Measurements from ENCODE around the gene FBH1.
A peak's percentile ranks its signal among the peaks of the same experiment; 100 is the strongest.
"Not testable (repeated sequence)": the region's sequence is repeated elsewhere in the genome, so short reads cannot be mapped to it uniquely, and the experiment has no call there.

The FBH1 gene

DNA sequence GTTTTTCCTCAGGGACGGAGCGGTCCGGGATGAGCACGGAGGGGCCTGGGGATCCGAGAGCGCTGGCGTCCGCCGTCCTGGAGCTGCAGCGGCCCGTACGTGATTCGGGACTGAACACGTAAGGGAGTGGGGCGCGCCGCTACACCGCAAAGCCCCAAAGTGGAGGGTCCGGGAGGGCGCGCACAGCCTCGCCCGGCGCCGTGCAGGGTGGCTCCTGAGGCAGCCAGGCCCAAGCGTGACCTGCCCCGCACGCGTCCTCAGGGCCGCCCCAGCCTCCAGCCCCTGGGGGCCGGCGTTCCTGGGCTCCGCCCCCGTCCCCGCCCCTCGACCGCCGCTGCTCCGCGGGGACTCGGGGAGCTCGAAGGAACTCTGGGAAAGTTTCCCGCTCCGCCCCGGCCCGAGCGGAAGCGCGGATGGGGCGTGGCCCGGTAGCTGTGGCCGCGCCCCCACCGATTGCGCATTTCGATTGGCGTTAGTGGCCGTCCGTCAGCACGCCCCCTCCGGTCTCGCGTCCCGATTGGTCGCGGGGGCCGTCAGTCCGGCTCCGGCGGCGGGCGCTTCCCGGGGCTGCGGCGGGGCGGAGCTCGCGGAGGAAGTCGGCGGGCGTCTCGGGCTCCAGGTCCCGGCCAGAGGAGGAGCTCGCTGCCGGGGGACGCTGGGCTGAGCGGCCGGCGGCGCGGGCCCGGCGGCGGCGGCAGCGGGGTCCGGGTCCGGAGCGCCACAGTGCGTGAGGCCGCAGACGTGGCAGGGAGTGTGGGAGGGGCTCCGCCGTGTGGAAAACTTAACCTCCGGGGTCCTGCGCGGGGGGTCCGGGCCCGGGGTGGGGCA, at the start of gene FBH1, which contains the start of gene ANKRD16:
Gene FBH1 (plus strand): TSS at position 620 of the 828 bp plus-strand sequence. CDS start 103 bp downstream, at position 723.
Gene ANKRD16 (minus strand): TSS at position 270 of the 828 bp plus-strand sequence. CDS start 539 bp downstream, outside the sequence.
- DNase-seq (ENCODE audit: low read depth in 2 of 2) = peak; percentile 91 to 97

DNA sequence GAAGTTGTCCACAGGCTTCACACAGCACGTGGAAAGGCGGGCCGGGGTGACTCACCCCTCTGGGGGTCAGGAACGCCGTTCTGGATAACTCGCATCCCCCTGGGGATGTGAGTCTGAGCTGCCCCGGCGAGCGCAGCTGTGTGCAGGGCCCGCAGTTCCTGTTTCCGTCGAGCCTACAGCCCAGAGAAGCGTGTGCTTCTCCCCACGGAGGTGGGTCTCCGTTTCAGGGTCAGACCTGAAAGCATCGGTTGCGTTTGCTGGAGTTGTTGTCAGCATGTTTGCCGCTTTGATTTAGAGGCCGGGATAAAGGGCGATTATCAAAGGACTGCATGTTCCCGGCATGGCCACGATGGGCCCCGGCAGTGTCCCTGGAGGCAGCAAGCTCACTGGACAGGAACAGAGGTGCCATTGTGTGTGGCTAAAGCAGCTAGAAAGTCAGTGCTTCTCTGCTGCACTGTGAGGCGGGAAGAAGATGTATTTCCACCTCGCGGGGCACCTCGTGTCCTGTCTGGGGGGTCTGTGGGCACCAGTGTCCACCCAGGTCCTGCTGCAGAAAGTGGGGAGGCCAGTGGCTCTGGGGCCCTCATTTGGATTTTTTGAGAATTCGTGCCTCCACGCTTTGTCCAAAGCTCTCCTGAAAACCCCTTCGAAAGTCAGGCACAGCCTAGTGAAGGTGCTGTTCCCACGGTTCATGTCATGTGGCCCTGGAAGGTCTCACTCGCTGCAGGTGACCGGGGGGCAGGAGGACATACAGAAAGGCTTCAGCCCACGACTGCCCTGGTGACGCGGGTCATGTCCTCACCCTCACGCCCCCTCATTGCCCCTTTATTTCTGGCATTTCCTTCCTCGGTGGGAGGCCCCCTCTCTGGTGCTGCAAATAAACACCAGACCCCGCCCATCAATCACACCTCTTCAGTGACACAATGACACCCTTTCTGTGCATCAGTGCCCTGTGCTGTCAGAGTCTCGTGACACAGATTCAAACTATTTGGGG, 49.4 kb upstream of the FBH1 start:
- DNase-seq (ENCODE audit: low read depth in 2 of 2) = no peak

DNA sequence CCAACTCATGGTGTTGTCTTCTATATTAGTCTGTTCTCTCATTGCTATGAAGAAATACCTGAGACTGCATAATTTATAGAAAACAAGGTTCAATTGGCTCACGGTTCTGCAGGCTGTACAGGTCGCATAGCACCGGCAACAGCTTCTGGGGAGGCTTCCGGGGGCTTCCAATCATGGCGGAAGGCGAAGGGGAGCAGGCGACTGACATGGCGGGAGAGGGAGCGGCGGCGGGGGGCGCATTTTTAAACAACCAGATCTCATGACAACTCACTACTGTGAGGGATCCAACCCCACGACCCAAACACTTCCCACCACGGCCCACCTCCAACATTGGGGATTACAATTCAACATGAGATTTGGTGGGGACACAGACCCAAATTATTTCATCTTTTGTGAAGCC, 48.1 kb upstream of the FBH1 start:
- DNase-seq (ENCODE audit: low read depth in 2 of 2) = no peak

DNA sequence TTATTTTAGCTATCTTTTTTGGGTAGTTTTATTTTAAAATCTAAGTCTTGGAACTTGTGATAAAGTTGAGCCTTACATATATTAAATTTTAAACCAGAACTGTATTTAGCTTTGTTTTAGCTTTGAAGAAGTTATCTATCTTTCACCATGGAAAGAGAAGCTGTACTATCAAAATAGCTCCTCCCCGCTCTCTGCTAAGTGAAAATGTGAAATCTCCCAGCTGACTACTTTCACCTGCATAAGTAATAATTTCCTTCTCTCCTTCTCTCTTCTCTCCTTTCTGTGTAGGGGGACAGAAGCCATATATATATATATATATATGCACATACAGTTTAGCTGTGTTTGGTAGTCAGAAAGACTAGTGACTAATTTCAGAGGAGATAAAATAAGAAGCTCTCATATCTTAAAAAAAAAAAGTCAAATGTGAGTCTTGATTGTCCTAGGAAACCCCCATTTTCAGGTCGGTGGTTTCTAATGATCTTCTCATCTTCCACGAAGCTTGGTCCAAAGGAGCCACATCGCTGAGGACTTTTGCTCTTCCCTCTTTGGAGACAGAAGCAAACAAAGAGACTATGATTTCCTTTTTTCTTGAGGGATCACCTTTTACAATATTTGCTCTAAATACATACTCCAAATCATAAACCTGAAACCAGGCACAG, 46.2 kb upstream of the FBH1 start:
- DNase-seq (ENCODE audit: low read depth in 2 of 2) = no peak

DNA sequence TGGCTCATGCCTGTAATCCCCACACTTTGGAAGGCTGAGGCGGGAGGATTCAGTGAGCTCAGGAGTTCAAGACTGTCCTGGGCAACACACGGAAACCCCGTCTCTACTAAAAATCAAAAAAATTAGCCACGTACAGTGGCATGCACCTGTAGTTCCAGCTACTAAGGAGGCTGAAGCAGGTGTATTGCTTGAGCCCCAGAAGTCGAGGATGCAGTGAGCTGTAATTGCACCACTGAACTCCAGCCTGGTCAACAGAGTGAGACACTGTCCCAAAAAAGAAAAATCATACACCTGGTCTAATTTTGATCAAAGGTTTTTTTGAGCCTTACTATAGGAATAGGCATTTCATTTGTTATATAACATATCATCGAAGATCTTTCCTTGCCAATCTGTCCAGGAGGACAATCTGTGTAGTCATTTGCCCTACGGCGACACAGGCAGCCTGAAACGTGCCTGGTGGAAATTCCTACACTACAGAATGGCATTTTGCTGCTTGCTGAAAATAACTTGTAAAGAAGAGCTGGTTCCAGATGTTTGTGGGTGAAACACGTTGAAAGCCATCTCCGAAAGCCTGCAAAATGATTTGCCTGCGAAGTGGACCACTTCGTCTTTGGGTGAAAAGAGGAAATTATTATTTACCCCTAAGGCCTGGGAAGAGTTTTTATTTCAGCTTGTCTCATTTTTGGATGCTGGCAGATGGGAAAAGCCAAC, 45.5 kb upstream of the FBH1 start:
- DNase-seq (ENCODE audit: low read depth in 2 of 2) = no peak

DNA sequence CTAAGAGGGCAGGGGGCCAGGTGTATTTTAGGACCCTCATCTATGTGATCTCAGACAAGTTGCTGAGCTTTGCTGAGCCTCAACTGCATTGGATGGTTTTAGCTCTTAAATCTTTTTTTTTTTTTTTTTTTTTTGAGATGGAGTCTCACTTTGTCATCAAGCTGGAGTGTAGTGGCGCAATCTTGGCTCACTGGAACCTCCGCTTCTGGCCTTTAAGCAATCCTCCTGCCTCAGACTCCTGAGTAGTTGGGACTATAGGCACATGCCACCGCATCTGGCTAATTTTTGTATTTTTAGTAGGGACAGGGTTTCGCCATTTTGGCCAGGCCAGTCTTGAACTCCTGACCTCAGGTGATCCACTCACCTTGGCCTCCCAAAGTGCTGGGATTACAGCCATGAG, 43.4 kb upstream of the FBH1 start:
- not testable (repeated sequence) for DNase-seq (ENCODE audit: low read depth in 2 of 2)

DNA sequence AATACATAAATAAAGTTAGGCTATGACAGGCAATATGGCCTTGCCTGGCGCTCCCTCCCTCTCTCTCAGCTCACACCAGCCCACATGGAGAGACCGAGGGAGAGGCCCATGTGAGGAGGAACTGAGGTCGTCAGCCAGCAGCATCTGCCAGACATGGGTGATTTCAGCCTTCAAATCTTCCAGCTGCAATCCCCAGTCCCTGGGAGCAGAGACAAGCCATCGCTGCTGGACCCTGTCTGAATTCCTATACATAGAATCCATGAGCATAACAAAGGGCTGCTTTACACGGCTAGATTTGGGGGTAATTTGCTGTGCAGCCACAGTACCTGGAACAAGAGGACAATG, 35.9 kb upstream of the FBH1 start:
- DNase-seq (ENCODE audit: low read depth in 2 of 2) = no peak

DNA sequence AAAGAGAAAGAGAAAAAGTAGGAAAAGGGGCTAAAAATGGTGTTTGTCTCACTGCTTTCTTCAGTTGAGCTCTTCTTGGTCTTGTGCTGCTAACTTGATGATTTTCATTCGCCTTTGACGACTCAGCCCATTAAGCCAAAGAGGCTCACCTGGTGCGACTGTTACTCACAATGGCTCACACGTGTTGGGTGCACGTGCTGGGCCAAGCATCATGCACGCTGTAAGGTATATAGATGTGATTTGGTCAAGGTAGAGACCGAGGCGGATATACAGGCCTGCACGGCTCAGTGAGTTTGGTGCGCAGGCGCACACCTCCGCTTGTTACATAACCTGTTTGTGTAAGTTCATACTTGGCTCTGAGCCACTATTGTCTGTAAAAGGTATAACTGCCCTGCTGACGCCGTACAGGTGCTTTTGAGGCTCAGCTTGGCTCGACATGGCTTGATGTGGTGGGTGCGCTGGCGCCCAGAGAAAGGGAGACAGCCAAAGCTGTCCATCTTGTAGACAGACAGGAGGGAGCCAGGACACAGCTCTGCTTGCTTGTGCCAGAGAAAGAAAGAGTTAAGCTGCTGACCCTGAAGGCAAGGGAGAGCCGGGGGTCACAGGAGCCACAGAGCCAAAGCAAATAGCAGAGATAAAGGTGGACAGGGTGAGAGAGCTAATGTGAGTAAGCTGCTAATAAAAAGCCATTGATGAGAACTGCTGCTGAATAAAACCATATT, 33.9 kb upstream of the FBH1 start:
- DNase-seq (ENCODE audit: low read depth in 2 of 2) = no peak

DNA sequence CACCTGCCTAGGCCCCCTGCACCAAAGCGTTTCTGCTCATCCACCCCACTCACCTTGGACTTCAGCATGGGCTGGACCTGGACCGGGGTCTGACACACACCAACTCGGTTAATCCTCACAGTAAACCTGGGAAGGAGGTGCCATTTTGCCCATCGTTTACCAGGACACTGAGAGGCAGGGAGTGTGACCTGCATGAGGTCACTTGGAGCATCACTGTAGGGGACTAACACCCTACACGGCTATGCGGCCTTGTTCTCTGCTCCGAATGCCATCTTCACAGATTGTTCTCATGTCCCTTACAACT, 33.4 kb upstream of the FBH1 start:
- DNase-seq (ENCODE audit: low read depth in 2 of 2) = no peak

DNA sequence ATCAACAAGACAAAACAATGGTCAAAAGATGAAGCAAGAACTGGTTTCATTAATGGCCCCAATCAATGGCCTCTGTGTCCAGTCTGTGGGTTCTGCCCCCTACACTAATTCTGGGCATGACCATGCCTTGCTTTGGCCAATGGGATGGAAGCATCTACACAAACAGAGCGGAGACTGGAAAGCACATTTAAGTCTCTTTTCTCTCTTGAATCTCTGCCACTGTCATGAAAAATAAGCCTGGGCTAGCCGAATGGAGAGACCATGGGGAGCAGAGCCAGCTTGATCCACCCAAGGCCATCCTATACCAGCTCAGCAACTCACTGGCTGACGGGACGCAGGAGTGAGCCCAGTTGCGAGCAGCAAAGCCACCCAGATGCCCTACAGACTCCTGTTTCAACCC, 31.2 kb upstream of the FBH1 start:
- no peak for DNase-seq (ENCODE audit: low read depth in 2 of 2)

DNA sequence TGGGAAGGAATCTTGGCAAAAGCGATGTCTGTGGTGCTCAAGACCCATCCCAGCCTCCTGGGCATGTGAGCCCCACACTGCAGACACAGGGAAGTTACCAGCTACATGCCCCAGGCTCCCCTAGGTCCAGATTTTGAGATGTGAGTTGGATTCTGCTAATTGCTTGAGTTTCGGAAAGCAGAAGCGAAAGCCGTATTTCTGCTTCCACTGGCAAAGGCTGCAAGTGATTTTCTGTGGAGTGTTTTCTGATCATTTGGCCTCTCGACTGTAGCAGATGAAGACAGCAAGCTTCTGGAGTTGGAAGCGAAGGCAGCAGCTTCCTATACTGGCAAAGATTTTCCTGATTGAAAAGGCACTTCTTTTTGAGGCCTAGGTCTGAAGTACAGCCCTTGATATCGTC, 30.0 kb upstream of the FBH1 start:
- no peak for DNase-seq (ENCODE audit: low read depth in 2 of 2)

DNA sequence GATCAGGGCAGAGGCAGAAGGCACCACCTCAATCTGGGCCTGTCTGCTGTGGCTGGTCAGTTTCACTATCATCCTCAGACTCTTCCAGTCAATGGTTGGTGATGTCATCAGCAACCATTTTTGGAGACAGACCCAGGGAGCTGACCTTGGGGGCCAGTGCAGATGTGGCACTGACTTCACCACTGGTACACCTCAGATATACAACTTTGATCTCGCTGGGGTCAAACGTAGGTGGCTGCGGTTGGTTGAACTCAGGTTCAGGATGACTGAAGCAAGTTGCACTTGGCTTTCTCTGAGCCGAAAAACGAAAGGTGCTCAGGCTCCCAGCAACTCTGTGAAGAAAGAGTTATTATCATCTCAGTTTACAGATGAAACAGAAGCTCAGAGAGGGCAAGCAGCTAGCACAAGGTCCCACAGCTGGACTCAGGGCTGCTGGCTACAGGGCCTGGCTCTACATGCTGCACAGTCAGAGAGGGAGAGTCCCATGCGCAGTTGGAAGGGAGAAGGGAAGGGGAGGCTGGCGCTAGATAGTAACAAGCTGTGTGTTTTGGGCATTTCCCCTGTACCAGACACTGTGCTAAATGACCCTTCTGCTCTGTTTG, 27.6 kb upstream of the FBH1 start:
- no peak for DNase-seq (ENCODE audit: low read depth in 2 of 2)

DNA sequence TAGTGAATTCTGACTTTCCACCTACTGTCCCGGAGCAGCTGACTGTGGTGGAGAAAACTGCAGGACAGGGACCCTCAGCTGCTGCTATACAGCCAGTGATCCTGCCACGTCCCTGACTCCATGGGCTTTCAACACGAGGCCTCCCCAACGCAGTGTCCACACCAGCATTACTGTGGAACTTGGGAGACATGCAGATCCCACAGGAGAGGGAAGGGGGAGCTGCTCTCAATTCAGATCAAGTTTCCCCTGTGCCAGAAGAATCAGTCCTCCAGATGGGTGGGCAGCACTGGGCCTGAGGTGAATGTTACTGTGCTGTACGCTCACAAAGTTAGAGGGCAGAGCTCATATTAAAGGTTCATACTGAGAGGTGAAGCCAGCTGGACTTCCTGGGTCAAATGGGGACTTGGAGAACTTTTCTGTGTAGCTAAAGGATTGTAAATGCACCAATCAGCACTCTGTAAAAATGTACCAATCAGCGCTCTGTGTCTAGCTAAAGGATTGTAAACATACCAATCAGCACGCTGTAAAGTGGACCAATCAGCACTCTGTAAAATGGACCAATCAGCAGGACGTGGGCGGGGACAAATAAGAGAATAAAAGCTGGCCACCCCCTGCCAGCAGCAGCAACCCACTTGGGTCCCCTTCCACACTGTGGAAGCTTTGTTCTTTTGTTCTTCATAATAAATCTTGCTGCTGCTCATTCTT, 26.9 kb upstream of the FBH1 start:
- not testable (repeated sequence) for DNase-seq (ENCODE audit: low read depth in 2 of 2)

DNA sequence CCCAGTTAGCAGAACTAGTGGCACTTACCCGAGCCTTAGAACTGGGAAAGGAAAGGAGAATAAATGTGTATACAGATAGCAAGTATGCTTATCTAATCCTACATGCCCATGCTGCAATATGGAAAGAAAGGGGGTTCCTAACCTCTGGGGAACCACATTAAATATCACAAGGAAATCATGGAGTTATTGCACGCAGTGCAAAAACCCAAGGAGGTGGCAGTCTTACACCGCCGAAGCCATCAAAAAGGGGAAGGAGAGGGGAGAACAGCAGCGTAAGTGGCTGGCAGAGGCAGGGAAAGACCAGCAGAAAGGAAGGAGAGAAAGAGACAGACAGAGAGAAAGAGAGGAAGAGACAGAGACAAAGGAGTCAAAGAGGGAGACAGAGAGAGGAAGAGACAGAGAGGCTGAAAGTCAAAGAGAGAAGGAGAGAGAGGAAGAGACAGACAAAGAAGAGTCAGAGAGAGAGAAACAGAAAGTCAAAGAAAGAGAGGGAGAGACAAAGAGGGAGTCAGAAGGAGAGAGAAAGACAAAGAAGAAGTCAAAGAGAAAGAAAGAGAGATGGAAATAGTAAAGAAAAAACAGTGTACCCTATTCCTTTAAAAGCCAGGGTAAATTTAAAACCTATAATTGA, 23.5 kb upstream of the FBH1 start:
- not testable (repeated sequence) for DNase-seq (ENCODE audit: low read depth in 2 of 2)

DNA sequence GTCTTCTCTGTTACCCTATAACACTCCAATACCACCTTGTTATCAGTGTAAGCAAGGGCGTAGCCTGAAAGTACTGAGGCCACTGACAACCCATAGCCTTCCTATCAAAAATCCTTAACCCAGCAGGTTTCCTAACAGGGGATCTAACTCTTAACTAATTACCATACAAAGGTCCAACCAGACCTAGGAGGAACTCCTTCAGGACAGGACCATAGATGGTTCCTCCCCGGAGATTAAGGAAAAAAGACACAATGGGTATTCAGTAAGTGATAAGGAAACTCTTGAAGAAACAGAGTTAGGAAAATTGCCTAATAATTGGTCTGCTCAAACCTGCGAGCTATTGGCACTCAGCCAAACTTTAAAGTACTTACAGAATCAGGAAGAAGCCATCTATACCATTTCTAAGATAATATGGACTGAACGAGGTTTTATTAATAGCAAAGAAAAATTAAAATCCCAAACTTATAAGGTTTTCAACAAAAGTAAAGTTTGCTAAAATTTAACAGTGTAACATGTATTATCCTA, 22.9 kb upstream of the FBH1 start:
- DNase-seq (ENCODE audit: low read depth in 2 of 2) = not testable (repeated sequence)

DNA sequence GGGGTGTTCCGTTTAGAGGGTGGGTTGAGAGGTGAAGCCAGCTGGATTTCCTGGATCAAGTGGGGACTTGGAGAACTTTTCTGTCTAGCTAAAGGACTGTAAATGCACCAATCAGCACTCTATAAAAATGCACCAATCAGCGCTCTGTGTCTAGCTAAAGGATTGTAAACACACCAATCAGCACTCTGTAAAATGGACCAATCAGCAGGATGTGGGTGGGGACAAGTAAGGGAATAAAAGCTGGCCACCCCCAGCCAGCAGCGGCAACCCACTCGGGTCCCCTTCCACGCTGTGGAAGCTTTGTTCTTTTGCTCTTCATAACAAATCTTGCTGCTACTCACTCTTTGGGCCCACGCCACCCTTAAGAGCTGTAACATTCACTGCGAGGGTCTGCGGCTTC, 21.7 kb upstream of the FBH1 start:
- DNase-seq (ENCODE audit: low read depth in 2 of 2) = not testable (repeated sequence)

DNA sequence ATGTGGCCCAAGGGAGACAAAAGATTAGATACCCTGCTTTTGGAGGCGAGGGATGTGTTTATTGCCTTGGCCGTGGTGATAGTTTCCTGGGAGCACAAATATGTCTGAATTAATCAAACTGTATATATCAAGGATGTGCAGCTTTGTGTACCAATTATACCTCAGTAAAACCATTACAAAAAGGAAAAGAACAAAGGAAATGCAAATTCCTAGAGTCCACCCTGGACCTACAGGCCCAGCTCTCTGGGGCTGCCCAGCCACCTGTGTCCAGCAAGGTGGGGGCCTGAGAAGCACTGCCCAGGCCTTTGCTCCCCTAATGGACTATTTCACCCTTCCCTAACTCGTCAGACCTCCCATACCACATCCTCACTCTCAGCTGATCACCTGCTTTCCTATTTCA, 20.9 kb upstream of the FBH1 start:
- DNase-seq (ENCODE audit: low read depth in 2 of 2) = no peak

DNA sequence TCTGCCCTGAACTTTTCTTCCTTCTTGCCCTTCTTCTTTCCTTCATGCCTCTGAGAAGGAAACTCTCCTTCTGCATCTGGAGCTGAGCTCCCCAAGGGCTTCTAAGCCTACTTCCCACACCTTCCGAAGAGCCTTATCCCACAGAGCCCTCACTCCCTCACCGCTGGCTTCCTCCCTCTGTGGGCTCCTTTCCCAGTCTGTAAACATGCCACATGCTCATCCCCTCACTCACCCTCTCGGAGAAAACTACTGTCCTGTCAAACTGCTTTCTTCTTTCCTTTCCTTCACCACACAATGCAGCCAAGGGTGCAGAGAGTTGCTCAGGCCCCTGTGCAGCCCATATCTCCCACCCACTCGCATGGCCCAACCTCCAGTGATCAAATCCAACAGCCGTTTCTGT, 18.4 kb upstream of the FBH1 start:
- DNase-seq (ENCODE audit: low read depth in 2 of 2) = no peak

DNA sequence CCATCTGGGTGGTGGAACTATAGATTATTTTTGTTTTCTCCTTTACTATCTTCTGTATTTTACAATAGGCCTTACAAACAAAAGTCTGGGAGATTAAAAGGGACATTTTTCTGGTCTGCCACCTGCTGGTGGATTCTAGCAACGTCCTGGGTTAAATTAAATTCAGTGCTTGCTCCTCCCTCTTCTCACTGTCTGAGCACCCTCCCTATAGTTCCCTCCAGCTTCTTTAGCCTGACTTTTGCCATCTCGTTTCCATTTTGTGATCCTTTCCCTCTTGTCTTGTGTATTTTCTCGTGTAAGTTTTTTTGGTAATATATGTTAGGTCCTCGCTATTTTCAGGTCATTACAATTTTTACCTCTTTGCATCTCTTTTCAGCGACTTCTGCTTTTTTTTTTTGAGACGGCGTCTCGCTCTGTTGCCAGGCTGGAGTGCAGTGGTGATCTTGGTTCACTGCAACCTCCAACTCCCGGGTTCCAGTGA, 16.5 kb upstream of the FBH1 start:
- DNase-seq (ENCODE audit: low read depth in 2 of 2) = peak; percentile 32 to 45

Data from stimulated activated CD8-positive, alpha-beta memory T cell treated with anti-CD3 and anti-CD28 coated beads, Interleukin-15, amount 100 ng/mL, for 4 hours (primary cell).